NCI-H2196 treated with DMSO at 0.1 percent for 48 hours (cell line): Measurements from ENCODE around the gene KNCN.

Experiments
- DNase-seq: peaks from one replicate; lab custom pipeline; 2025; ENCODE audit not compliant: unreplicated experiment; lab: John Stamatoyannopoulos, UW

KNCN gene

GRCh38 chr1:46551597-46552095 is at the start of gene KNCN:
Gene KNCN, minus strand, starts transcription at chr1:46551647. Its CDS starts 432 bp downstream, at chr1:46551215.
- no peak for DNase-seq

GRCh38 chr1:46599059-46599970 is 47.9 kb upstream of the KNCN start:
- no peak for DNase-seq

GRCh38 chr1:46596846-46597245 is 45.4 kb upstream of the KNCN start:
- DNase-seq = no peak

GRCh38 chr1:46596036-46596435 is 44.6 kb upstream of the KNCN start:
- no peak for DNase-seq

- DNase-seq = no peak
Observed at GRCh38 chr1:46595127-46595526, 43.7 kb upstream of the KNCN start.

- DNase-seq = no peak
Observed at GRCh38 chr1:46594063-46594462, 42.6 kb upstream of the KNCN start.

GRCh38 chr1:46592823-46593222 is 41.4 kb upstream of the KNCN start:
- DNase-seq = no peak

GRCh38 chr1:46589529-46589928 is 38.1 kb upstream of the KNCN start:
- no peak for DNase-seq

GRCh38 chr1:46587069-46587468 is 35.6 kb upstream of the KNCN start:
- no peak for DNase-seq

GRCh38 chr1:46585312-46585938 is 34.0 kb upstream of the KNCN start:
- no peak for DNase-seq

- DNase-seq = no peak
Observed at GRCh38 chr1:46583494-46583893, 32.0 kb upstream of the KNCN start.

GRCh38 chr1:46582972-46583371 is 31.5 kb upstream of the KNCN start:
- no peak for DNase-seq

GRCh38 chr1:46581681-46582455 is 30.4 kb upstream of the KNCN start:
- DNase-seq = no peak

- DNase-seq = no peak
Observed at GRCh38 chr1:46580140-46580903, 28.9 kb upstream of the KNCN start.

- no peak for DNase-seq
Observed at GRCh38 chr1:46577671-46578070, 26.2 kb upstream of the KNCN start.

- no peak for DNase-seq
Observed at GRCh38 chr1:46576596-46576995, 25.1 kb upstream of the KNCN start.

GRCh38 chr1:46575778-46576177 is 24.3 kb upstream of the KNCN start:
- no peak for DNase-seq

- no peak for DNase-seq
Observed at GRCh38 chr1:46575300-46575699, 23.9 kb upstream of the KNCN start.

- DNase-seq = no peak
Observed at GRCh38 chr1:46571691-46572225, 20.3 kb upstream of the KNCN start.
